ENCODE measurements around the gene GCNT4.
"Not testable (repeated sequence)": the region's sequence is repeated elsewhere in the genome, so short reads cannot be mapped to it uniquely, and the experiment has no call there.

Gene GCNT4

GRCh38 chr5:75052192-75053053 is at the start of gene GCNT4:
GCNT4 (minus strand) TSS chr5:75052558; CDS start chr5:75030037, 22,521 bp downstream.
- peak; percentile 20 to 34 for DNase-seq

- DNase-seq = not testable (repeated sequence)
Observed at GRCh38 chr5:75095956-75096355, 43.6 kb upstream of the GCNT4 start.

- DNase-seq = no peak
Observed at GRCh38 chr5:75091597-75091996, 39.2 kb upstream of the GCNT4 start.

GRCh38 chr5:75089662-75090061 is 37.3 kb upstream of the GCNT4 start:
- no peak for DNase-seq

GRCh38 chr5:75089137-75089536 is 36.8 kb upstream of the GCNT4 start:
- no peak for DNase-seq

- no peak for DNase-seq
Observed at GRCh38 chr5:75088648-75089047, 36.3 kb upstream of the GCNT4 start.

GRCh38 chr5:75081510-75081909 is 29.2 kb upstream of the GCNT4 start:
- DNase-seq = no peak

- not testable (repeated sequence) for DNase-seq
Observed at GRCh38 chr5:75079346-75079745, 27.0 kb upstream of the GCNT4 start.

- DNase-seq = no peak
Observed at GRCh38 chr5:75078027-75078426, 25.7 kb upstream of the GCNT4 start.

GRCh38 chr5:75072061-75072460 is 19.7 kb upstream of the GCNT4 start:
- no peak for DNase-seq

- DNase-seq = no peak
Observed at GRCh38 chr5:75071100-75071499, 18.7 kb upstream of the GCNT4 start.

- no peak for DNase-seq
Observed at GRCh38 chr5:75067434-75067833, 15.1 kb upstream of the GCNT4 start.

- DNase-seq = no peak
Observed at GRCh38 chr5:75062925-75063531, 10.7 kb upstream of the GCNT4 start.

GRCh38 chr5:75059912-75060545 is 7.7 kb upstream of the GCNT4 start:
- DNase-seq = peak; percentile 47 to 51

- DNase-seq = no peak
Observed at GRCh38 chr5:75058986-75059535, 6.7 kb upstream of the GCNT4 start.

GRCh38 chr5:75057561-75057960 is 5.2 kb upstream of the GCNT4 start:
- no peak for DNase-seq

- DNase-seq = no peak
Observed at GRCh38 chr5:75055727-75056144, 3.4 kb upstream of the GCNT4 start.

- DNase-seq = no peak
Observed at GRCh38 chr5:75054134-75054930, 2.0 kb upstream of the GCNT4 start.

- peak; percentile 48 to 54 for DNase-seq
Observed at GRCh38 chr5:75053304-75054133, 1.2 kb upstream of the GCNT4 start.

GRCh38 chr5:75053054-75053303 is 621 bp upstream of the GCNT4 start:
- DNase-seq = no peak

GRCh38 chr5:75051217-75051751 is 1.1 kb downstream of the GCNT4 start:
- peak; percentile 35 to 41 for DNase-seq

GRCh38 chr5:75050415-75050814 is 1.9 kb downstream of the GCNT4 start:
- no peak for DNase-seq

Measured in activated CD4-positive, alpha-beta T cell treated with anti-CD3 and anti-CD28 coated beads for 4 hours (primary cell).